ENCODE measurements around the gene ZNF740.

- TF ChIP-seq CTCF (conservative IDR thresholded peaks at IDR 0.05; ENCODE audit: low read length) (no peak), EZH2phosphoT487 (IDR thresholded peaks at IDR 0.05; ENCODE audit: borderline replicate concordance, low read depth, low read length) (no peak)
These were observed 28.1 kb upstream of the ZNF740 start for GRCh38 chr12:53152390-53152789.

Measured in OCI-LY7 (cell line).